Epidermal melanocyte (primary cell): ENCODE data around the gene WNT3A.
A peak's percentile ranks its signal among the peaks of the same experiment; 100 is the strongest.

ENCODE experiments used
- DNase-seq: peaks from one replicate; pipeline ENCODE4 v3.0.0; 2011; ENCODE audit warnings: low spot score; ENCODE audit not compliant: insufficient read length

The WNT3A gene

DNA sequence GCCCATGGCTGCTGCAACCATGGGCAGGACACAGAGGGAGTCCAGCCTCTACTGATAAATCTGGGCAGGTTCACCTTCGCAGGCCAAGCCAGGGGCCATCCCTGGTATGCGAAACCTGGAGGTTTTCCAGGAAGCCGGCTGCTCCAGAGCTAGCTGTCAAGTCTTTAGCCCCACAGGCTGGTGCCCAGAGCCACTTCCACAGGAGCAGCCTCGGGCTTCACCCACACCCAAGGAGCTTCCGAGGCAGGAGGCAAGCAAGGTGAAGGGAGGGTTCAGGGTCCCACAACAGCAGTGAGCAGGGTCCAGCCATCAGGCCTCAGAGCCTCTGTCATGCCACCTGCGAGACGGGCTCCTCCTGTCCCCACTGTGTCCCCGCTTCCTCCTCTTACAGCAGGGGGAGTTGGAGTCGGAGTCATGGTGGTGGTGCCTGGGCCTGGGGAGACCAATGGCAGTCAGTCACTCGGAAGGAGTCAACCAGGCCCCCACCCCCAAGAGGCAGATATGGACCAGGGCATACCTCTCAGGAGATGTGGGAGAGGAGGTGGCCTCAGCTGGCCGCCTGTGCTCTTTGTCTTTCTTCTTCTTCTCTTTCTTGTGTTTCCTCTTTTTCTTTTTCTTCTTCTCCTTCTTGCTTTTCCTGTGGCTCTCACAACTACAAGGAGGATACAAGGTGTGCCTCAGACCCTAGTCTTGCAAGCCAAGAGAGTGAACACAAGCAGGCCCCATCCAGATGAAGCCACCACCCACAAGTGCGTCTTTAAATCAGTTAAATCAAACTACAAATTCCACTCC is 94.2 kb downstream of the WNT3A start:
- no peak for DNase-seq

DNA sequence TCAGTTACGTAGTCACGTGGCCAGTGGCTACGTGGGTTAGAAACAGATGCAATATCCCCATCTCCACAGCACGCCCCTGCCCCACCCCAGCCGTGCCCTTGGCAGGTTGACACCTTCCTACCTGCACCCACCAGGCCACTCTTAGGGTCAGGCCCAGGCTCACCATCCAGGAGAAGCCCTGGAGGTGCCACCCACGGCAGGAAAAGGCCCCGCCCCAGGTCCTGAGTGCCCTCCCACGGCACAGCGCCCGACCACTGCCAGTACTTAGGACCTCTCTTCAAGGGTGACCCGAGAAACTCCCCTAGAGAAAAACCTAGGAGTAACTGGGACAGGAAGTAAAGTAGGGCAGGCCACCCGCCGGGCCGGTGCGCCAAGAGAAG is 94.8 kb downstream of the WNT3A start:
- no peak for DNase-seq

DNA sequence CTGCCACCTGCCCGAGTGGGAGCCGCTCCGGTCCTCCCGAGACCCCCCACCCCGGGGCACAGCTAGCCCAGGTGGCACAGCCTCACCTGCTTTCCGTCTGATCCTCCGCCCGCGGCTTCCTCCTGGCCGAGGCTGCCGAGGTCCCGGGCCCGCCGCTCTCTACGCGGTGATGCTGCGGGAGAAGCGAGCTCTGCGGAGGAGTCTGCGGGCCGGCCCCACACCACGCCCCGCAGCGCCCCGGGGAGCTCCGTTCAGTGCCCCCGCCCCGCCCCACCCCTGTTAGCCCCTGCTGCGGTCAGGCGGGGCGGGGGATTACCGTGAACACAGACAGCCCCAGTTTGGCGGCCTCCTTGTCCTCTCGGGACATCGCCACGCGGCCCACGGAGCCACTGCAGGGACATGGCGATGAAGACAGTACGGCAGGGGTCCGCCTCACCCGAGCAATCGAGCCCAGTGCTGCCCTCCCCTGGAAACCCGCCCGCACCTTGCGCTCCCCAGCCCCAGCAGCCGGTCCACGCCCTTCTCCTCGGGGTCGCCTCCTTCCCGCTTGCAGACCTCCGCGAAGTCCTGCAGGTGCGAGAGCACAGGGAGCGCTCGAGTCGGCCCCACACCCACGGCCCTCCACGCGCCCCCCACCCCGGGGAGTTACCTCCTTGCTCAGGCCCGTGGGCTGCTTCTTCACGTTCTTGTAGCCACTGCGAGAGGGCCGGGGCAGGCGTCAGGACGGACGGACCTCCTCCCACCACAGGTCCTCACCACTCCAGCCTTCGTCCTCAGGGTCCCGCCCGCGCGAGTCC is 95.4 kb downstream of the WNT3A start:
- DNase-seq = no peak

DNA sequence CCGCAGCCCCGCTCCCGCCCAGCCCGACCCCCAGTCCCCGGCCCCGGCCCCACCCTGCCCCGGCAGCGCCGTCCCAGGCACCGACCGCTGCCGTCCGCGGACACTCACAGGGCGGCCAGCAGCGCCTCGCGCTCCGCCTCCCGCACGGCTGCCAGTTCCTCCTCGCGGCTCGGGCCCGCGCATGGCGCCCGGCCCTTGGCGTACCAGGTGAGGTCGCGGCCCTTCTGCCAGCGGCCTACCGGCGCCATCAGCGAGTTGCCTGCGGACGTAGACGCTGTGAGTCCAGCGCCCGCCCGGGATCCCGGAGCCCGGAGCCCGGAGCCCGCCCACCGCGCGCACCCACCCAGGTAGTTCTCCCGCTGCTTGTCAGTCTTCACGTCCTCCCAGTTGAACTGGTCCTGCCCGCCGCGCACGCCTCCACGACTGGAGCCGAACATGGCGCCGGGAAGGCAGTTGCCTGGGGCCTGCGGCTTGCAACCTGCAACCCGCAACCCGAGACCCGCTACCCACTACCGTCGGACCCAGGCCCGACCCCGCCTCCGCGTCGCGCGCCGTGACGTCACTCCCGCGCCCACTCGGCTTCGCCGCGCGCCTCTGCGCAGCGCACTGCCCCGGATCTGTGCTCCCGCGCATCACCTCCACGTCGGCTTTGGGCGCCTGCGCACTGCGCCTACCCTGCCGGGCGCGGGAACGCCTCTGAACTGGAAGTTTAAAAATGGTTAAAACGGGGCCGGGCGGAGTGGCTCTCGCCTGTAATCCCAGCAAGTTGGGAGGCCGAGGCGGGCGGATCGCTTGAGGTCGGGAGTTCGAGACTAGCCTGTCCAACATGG is 96.2 kb downstream of the WNT3A start, which contains the start of gene C1orf35:
Gene C1orf35, minus strand, starts transcription at position 535 of the 830 bp plus-strand sequence. Its CDS starts 98 bp downstream, at position 437.
- DNase-seq = peak; percentile 98

DNA sequence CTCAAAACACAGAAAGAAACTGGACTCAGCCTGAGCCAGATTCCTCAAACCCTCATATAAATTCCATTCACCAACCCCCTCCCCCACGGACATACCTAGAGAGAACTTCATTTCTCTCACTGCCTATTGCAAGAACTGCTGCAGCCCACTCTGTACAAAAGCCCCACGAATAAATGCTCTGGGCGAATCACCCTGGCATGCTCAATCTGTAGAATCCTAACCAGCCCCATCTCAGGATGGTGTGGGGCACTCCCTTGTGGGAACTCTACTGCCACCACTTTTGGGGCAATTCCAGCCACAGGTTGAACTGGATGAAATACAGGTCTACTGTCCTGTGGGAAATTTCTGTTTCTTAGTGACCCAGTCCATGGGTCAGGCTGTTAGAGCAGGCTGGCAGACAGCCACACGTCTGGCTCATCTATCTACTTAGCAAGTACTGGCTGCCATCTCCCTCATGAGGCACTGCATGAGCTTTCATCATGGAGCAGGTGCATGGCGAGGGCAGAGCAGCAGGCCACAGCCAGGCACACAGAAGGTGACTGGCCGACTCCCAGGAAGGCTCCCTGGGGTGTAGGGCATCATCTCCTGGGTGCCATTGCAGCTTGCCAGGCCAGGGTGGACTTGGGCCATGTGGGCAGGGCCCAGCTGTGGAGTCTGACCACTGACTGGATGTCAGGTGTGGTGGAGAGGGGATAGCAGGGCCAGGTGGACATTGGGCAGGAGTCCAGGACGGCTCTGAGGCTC is 97.9 kb downstream of the WNT3A start:
- DNase-seq = no peak

DNA sequence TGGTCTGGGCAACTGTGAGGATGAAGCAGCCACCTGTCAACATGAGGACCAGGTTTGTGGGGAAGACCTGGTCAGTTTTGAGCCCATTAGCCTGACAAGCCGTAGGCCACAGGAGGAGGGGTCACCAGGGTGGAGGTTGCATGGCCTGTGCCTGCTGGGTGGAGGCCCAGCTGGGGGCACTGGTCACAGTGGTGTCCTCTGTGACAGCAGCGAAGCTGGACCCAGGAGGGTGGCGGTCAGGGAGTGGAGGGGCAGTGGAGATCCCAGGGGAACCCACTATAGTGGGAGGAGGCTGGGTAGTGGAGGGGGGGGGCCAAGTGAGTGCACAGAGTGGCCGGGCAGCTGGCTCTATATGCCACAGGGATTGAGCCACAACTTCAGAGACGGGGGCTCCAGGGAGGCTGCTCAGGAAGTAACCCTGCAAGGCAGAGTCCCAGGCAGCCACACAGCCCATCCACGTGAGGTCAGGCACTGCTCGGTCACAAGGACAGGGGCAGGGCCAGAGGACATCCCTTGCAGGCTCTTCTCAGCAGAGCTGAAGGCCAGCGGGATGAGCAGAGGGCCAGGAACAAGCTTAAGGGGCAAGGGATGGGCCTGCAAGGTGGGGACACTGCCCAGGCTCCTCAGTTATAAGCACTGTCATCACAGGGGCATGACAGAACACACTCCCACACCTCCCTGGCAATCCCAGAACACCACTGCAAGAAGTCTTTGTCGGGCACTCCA is 98.6 kb downstream of the WNT3A start:
- DNase-seq = no peak

DNA sequence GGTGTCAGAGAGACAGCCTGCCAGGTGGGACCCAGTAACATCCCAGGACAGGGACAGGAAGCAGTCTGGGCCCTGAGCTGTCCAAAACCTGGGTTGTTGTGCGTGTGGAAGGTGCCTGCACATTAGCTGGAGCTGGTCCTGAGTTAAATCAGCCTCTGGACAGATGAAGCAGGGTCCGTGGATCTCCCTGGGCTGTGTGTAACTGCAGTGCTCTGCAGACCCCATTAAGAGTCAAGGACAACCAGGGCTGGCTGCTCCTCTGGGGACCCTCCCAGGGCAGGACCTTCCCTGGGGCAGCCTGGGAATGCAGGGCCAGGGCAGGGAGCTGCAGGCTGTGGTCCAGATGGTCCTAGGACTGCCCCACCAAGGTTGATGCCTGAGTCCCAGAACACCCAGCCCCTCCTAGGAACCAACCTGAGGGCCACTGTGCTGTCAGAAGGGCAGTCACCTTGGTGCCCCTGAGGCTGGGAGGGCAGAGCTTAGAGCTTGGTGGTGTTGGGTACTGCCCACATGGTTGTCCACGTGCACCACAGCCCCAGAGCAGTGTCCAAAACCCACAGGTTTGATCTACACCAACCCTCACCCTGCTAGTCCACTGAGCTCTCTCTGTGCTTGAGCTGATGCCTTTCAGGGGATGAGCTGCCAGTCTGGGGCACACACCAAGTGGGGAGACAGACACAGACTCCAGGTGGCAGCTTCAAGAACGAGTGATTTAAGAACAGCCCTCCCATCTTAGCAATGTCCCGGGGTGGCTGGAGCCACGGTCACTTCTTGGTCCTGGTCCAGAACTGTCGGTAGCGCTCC is 99.4 kb downstream of the WNT3A start:
- DNase-seq = no peak

DNA sequence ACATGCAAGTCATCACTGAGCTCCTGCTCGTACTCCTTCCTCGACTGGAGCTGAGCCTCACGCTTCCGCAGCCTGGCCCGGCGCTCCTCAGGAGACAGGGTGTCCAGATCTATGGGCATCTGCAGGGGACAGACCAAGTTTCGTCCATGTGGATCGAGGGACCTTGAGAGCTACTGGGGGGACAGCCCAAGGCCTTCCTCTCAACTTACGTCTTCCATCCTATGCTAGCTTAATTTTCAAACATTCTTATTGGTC is 99.9 kb downstream of the WNT3A start:
- no peak for DNase-seq

DNA sequence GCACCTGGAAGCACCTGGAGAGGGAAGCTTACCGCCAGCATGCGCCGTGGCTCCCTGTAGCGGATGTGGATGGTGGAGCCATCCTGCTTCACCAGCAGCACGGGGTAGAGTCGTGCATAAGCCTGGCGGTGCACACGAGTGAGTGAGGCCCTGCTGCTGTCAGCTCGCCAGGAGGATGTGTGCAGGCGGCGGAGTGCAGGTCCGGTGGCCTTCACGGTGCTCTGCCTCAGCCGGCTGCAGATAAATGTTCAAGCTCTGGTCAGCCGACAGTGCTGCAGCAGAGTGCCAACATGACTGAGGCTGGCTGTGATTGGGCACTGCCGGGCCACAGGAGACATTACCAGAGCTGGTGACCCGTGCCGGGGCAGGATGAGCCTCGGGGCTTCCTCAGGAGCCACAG is 100.8 kb downstream of the WNT3A start:
- no peak for DNase-seq

DNA sequence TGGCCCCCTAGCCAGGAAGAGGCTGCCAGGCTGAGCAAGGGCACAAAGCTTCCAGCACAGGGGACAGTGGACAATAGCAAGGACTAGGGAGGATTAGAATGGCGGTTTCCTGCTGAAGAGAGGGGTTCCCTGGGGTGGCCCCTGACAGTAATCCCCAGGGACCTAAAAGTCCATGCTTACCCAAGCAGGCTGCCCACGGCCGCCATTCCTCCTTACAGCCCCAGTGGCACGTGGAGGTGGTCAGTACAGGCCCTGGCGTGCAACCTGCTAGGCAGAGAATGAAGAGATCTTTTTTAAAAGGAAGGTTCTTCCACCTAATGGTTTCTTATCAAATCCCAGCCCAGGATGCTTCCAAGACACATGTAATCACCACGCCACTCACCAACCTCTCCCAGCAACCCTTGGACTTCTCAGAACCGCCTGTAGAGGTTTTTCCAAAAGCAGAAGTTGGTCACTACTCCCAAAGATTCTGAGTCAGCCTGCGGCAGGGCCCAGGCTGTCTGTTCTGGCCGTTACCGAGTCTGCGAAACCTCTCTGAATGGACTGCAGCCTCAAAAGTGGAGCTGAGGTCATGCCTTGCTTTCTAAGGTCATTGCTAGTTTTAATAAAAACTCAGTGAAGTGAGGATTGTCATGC is 101.4 kb downstream of the WNT3A start:
- no peak for DNase-seq

DNA sequence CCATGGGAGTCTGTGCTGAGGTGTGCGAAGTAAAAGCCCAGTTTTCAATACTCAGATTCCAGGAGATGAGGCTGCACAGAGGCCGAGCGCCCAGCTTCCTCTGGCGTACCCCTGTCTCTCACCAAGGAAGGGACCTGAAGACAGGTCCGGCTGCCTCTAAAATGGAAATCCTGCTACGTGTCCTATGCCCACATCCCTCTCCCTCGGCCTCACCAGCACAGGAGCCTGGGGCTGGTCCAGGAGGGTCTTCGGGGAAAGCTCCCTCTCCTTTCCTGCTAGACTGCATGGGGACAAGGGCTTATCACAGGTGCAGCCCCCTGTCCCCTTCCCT is 101.9 kb downstream of the WNT3A start:
- DNase-seq = no peak

DNA sequence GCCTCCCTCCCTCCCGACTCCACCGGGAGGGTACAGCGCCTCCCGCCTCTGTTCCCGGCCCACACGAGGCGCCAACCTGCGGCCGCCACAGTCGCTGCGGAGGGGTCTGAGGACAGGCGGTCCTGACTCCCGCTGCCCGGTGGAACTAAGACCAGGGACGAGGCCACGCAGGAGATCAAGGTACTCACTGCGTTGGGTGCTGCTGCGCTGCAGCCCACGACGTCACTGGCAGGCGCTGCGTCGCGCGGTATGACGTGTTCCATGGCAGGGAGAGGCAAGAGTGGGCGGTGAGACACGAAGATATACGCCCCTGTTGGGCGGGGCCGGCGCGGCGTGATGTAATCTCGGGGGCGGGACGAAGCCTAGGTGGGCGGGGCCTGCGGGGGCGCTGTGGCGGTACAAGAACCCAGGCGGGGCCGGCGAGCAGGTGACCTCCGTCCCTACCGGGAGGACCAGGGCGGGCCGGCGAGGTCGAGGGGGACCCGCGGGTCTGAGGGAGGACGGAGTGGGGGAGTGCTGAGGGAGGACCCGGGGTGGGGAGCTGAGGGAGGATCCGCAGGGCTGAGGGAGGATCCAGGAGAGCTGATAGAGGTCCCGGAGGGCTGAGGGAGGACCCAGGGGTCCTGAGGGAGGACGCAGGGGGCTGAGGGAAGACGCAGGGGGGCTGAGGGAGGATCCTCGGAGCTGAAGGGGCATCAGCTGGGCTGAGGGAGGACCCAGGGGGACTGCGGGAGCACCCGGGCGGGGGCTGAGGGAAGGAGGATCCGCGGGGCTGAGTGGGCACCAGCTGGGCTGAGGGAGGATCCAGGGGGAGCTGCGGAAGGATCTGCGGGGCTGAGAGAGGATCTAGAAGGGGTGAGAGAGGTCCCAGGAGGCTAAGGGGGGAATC is 102.5 kb downstream of the WNT3A start, which contains the start of gene MRPL55:
Gene MRPL55, minus strand, starts transcription at position 227 of the 889 bp plus-strand sequence. CDS start 1,039 bp downstream, outside the sequence.
- peak; percentile 85 for DNase-seq

DNA sequence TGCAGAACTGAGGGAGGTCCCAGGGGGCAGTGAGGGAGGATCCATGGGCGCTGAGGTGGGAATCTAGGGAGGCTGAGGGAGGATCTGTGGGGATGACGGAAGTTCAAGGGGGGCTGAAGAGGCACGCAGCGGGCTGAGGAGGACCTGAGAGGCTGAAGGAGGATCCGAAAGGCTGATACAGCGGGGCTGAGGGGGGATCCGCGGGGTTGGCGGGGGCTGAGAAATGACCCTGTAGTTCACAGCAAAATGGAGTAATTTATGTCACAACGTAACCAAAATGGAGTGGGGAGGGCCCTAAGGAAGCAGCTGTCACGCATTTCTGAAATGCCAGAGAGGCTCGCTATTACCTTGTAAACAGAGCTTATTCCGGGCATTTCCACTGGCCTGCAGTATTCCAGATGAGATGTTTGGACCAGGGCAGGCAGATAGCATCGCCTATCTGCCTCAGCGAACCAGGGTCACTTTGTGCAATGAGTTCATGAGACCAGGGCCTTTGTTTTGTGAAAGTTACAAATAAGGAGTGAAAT is 103.2 kb downstream of the WNT3A start:
- no peak for DNase-seq

DNA sequence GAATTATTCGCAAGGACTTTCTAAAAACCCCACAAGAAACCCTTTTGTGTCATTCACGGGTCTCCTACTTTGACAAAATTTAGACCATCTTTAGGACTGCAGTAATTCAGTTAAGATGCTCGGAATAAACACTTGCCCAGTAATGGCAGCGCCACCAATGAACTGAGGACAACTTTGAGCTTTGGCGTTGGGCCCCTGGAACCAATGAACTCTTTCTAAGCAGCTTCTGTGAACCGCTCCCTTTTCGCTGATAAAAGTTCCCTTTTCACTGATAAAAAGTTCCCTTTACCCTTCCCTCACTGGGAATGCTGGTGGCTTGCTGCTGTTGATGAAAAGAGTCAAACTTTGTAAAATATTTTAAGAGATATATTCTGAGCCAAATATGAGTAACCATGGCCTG is 103.8 kb downstream of the WNT3A start:
- no peak for DNase-seq
